GM23248 (cell line): ENCODE data around the gene PTPRN2. TPM values are rescaled to one million over a fixed set of nuclear protein-coding genes. Genes with fewer than 3 reads are reported as not detected.

Experiments
- DNase-seq: peaks from one replicate; pipeline ENCODE4 v3.0.0-alpha.2; 2015
- H2AFZ ChIP-seq: fragments of 200-600 bp; sonication (generic); 2 replicates; pipeline ENCODE4 v1.6.1; 2016; ENCODE audit warnings: antibody characterized with exemption
- H3F3A ChIP-seq: fragments of 200-600 bp; sonication (generic); 2 replicates; pipeline ENCODE4 v1.6.1; 2016; ENCODE audit warnings: mild to moderate bottlenecking, antibody characterized with exemption, mixed run types; ENCODE audit not compliant: insufficient read depth
- H3K27ac ChIP-seq: fragments of 200-600 bp; sonication (generic); 2 replicates; pipeline ENCODE4 v1.5.1; 2016; ENCODE audit warnings: mild to moderate bottlenecking
- H3K27me3 ChIP-seq: fragments of 200-600 bp; sonication (generic); replicated peaks from 2 replicates; pipeline ENCODE4 v1.6.1; 2016; ENCODE audit warnings: mild to moderate bottlenecking; ENCODE audit not compliant: insufficient read depth
- H3K36me3 ChIP-seq: fragments of 200-600 bp; sonication (generic); 2 replicates; pipeline ENCODE4 v1.6.1; 2016; ENCODE audit warnings: low read depth, mild to moderate bottlenecking
- H3K4me1 ChIP-seq: fragments of 200-600 bp; sonication (generic); 2 replicates; pipeline ENCODE4 v1.6.1; 2016; ENCODE audit warnings: mild to moderate bottlenecking; ENCODE audit not compliant: insufficient read depth
- H3K4me2 ChIP-seq: fragments of 200-600 bp; sonication (generic); one replicate; pipeline ENCODE4 v1.6.1; 2016; ENCODE audit warnings: mild to moderate bottlenecking; ENCODE audit not compliant: unreplicated experiment
- H3K4me3 ChIP-seq: fragments of 200-600 bp; sonication (generic); 2 replicates; pipeline ENCODE4 v1.5.1; 2016; ENCODE audit warnings: mild to moderate bottlenecking
- H3K79me2 ChIP-seq: fragments of 200-600 bp; sonication (generic); 2 replicates; pipeline ENCODE4 v1.6.1; 2016; ENCODE audit warnings: mild to moderate bottlenecking; ENCODE audit not compliant: insufficient read depth
- H3K9ac ChIP-seq: fragments of 200-600 bp; sonication (generic); 2 replicates; pipeline ENCODE4 v1.6.1; 2016; ENCODE audit warnings: mild to moderate bottlenecking
- H3K9me2 ChIP-seq: fragments of 200-600 bp; sonication (generic); 2 replicates; pipeline ENCODE4 v1.6.1; 2016; ENCODE audit warnings: mixed run types, mild to moderate bottlenecking, moderate library complexity; ENCODE audit not compliant: insufficient read depth
- H3K9me3 ChIP-seq: fragments of 200-600 bp; sonication (generic); one replicate; pipeline ENCODE4 v1.6.1; 2017; ENCODE audit warnings: low read depth
- H4K20me1 ChIP-seq: fragments of 200-600 bp; sonication (generic); 2 replicates; pipeline ENCODE4 v1.6.0; 2016; ENCODE audit not compliant: insufficient read depth
- EZH2 ChIP-seq: fragments of 200-600 bp; sonication (generic); IDR thresholded peaks from 2 replicates; pipeline ENCODE4 v1.6.1; 2018; ENCODE audit warnings: antibody characterized with exemption, mild to moderate bottlenecking; ENCODE audit not compliant: insufficient read depth, poor library complexity, severe bottlenecking
- EZH2phosphoT487 ChIP-seq: fragments of 200-600 bp; sonication (generic); IDR thresholded peaks from 2 replicates; pipeline ENCODE4 v1.6.1; 2018; ENCODE audit warnings: antibody characterized with exemption, moderate library complexity, mild to moderate bottlenecking, low read depth; ENCODE audit not compliant: insufficient read depth
- WGBS, 2 experiments: methylation state at CpG; one replicate each; pipeline ENCODE4 v1.1.6; 2015 to 2017; ENCODE audit warnings: low lambda C conversion rate in 2 of 2, low coverage in 1 of 2; ENCODE audit errors: missing lambda C conversion rate in 2 of 2; 5-methylcytosine and 5-hydroxymethylcytosine counted together
- in situ Hi-C: fragments of 300-500 bp; cut with MboI; formaldehyde crosslinking; loops from 2 replicates; pipeline ENCODE4 v1.15.0; 2020
- polyA plus RNA-seq: library from polyadenylated mRNA; unstranded; fragments of >200 nt; fragmentation: Nextera tagmentation; extraction: Ambion mirVana; gene quantifications from 2 replicates; pipeline ENCODE4 v1.2.1, GENCODE V29; 2016
- total RNA-seq: library from RNA; depleted of rRNA; stranded (reverse); fragments of >200 nt; shearing (Covaris generic); gene quantifications from 2 replicates; pipeline ENCODE4 v1.2.3, GENCODE V29; 2014

PTPRN2 gene
- total and polyA plus RNA-seq, 2 experiments from 2014 or later = 0.13 TPM; not detected in 1

DNA sequence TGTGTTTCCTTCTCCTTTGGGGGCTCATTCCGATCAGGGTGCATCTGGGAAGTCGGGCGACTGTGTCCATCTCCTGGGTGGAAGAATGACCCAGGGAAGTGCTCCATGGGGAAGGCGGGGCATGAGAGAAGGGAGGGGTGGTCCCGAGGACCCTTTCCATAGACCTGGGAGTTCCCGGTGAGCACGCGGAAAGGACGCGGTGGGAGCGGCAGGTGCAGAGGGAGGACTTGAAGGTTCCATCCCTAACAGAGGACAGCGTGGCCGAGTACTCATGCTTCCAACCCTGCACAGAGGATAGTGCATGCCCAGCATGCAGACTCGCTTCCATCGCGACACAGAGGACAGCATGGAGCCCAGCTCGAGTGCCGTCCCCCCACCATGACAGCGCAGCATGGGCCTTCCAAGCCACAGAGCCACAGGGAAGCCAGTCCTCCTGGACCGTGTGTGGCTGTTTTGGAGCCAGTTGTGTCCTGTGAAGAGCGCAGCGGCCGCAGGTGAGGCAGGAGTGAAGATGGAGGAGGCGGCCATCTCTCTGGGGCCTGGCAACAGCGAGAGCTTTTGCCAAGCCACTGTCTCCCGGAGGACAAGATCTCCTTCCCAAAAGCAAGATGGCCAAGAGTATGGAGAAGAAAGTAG lies 969.4 kb downstream of the PTPRN2 start:
- no peak overlapping the region for H3K4me2 ChIP-seq
- no peaks in the 10 kb centered on the region for H4K20me1 ChIP-seq
- no peaks in the 10 kb centered on the region for H3K4me1 ChIP-seq
- H3K9ac ChIP-seq = no peak overlapping the region
- no peak for TF ChIP-seq EZH2
- no peak for TF ChIP-seq EZH2phosphoT487
- no peaks in the 10 kb centered on the region for H3K79me2 ChIP-seq
- H3K9me3 ChIP-seq = no peaks in the 10 kb centered on the region
- H3F3A ChIP-seq = no peaks in the 10 kb centered on the region
- H3K9me2 ChIP-seq = no peaks in the 10 kb centered on the region
- 62% methylated on average over 23 to 26 of the region's 26 CpGs for WGBS, 2 experiments
- H3K27me3 ChIP-seq = no peaks in the 10 kb centered on the region
- no peak overlapping the region for H2AFZ ChIP-seq
- in situ Hi-C loops = no loop called here
- H3K4me3 ChIP-seq = no peak overlapping the region
- no peak for DNase-seq
- H3K27ac ChIP-seq = no peak overlapping the region
- no peaks in the 10 kb centered on the region for H3K36me3 ChIP-seq

DNA sequence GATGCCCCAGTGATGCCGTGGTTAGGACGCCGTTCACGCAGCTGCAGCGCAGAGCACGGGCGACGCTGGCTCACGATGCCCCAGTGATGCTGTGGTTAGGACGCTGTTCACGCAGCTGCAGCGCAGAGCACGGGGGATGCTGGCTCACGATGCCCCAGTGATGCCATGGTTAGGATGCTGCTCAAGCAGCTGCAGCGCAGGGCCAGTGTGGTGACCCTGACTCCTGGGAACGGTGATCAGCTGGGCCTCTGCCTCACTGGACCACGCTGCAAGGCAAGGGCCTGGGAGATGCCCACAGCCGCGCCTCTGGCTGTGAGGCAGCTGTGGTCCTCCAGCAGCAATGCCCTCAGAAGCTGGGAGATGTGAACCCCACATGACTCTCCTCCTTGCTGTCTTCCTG lies 970.2 kb downstream of the PTPRN2 start:
- no peaks in the 10 kb centered on the region for H3K36me3 ChIP-seq
- in situ Hi-C loops = no loop called here
- no peaks in the 10 kb centered on the region for H3K27me3 ChIP-seq
- H3K4me3 ChIP-seq = no peak overlapping the region
- WGBS, 2 experiments = 51 to 65% methylated on average over 15 to 19 of the region's 19 CpGs
- no peak for DNase-seq
- H3F3A ChIP-seq = no peaks in the 10 kb centered on the region
- no peak overlapping the region for H3K9ac ChIP-seq
- no peak overlapping the region for H3K4me2 ChIP-seq
- no peak for TF ChIP-seq EZH2phosphoT487
- no peaks in the 10 kb centered on the region for H3K9me3 ChIP-seq
- no peaks in the 10 kb centered on the region for H4K20me1 ChIP-seq
- no peaks in the 10 kb centered on the region for H3K79me2 ChIP-seq
- H3K4me1 ChIP-seq = no peaks in the 10 kb centered on the region
- no peak overlapping the region for H2AFZ ChIP-seq
- H3K9me2 ChIP-seq = no peaks in the 10 kb centered on the region
- H3K27ac ChIP-seq = no peak overlapping the region

DNA sequence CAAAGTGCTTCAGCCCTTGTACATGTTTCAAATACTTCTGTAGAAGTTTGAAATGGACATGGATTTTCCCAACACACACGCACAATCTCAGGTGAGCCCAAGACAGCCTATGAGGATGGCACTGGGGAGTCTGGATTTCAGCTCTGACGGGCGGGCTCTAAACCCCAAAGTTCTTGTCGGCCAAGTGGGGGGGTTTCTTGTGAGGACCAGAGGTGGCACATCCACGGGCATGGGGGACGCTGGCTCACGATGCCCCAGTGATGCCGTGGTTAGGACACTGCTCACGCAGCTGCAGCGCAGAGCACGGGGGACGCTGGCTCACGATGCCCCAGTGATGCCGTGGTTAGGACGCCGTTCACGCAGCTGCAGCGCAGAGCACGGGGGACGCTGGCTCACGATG lies 970.7 kb downstream of the PTPRN2 start:
- no peak for DNase-seq

DNA sequence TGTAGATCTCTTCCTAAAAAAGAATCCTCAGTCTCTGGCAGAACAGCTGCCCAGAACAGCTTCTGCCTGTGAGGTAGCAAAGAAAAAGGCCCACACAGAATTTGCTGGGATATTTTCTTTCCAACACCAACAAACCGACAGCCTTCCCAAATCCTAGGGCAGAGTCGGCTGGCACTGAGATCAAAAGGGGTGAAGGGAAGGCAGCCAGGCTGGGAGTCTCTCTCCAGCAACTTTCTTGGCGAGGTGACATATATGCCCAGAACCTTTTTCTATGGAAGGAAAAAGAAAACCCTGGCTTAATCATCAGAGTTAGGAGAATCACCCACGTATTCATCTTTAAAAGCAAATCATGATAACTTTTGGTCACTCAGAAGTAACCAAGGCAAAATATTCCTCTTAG lies 971.2 kb downstream of the PTPRN2 start:
- in situ Hi-C loops = no loop called here
- H2AFZ ChIP-seq = no peak overlapping the region
- no peaks in the 10 kb centered on the region for H3K79me2 ChIP-seq
- TF ChIP-seq EZH2 = no peak
- no peaks in the 10 kb centered on the region for H3K9me3 ChIP-seq
- 7 to 8% methylated on average over 4 of the region's 4 CpGs for WGBS, 2 experiments
- H3K27ac ChIP-seq = no peak overlapping the region
- H3K9ac ChIP-seq = no peak overlapping the region
- no peak overlapping the region for H3K4me3 ChIP-seq
- H4K20me1 ChIP-seq = no peaks in the 10 kb centered on the region
- H3K36me3 ChIP-seq = no peaks in the 10 kb centered on the region
- H3K27me3 ChIP-seq = no peaks in the 10 kb centered on the region
- H3K4me1 ChIP-seq = no peaks in the 10 kb centered on the region
- H3K9me2 ChIP-seq = no peaks in the 10 kb centered on the region
- DNase-seq = no peak
- H3K4me2 ChIP-seq = no peak overlapping the region
- no peaks in the 10 kb centered on the region for H3F3A ChIP-seq

More for the DNA sequence above, 970.7 kb downstream of the PTPRN2 start:
- H3K9me2 ChIP-seq = no peaks in the 10 kb centered on the region
- H3K36me3 ChIP-seq = no peaks in the 10 kb centered on the region
- no peak overlapping the region for H3K4me3 ChIP-seq
- no peak overlapping the region for H3K9ac ChIP-seq
- H3K4me2 ChIP-seq = no peak overlapping the region
- H3K27ac ChIP-seq = no peak overlapping the region
- no peaks in the 10 kb centered on the region for H3F3A ChIP-seq
- no peaks in the 10 kb centered on the region for H3K4me1 ChIP-seq
- TF ChIP-seq EZH2 = no peak
- no peak for TF ChIP-seq EZH2phosphoT487
- in situ Hi-C loops = no loop called here
- no peaks in the 10 kb centered on the region for H3K9me3 ChIP-seq
- no peaks in the 10 kb centered on the region for H4K20me1 ChIP-seq
- no peaks in the 10 kb centered on the region for H3K27me3 ChIP-seq
- WGBS, 2 experiments = 63 to 67% methylated on average over 19 to 21 of the region's 21 CpGs
- H3K79me2 ChIP-seq = no peaks in the 10 kb centered on the region
- no peak overlapping the region for H2AFZ ChIP-seq

DNA sequence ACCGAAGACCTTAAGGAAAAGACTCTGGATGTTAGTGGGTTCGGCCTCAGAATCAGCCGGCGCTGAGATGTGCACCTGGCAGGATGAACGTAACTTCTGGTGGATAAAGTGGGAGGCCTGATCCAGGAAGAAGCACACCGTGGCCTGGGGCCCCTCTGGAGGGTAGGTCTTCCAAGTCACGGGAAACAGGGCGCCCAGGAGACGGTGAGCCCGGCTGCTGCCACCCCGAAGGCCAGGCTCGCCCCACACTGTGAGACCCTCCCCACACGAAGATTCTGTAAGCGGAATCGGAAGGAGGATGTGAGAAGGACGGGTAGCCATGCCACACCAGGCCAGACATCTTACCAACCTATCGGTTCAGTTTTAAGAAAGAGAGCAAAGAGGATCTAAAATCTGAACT lies 971.8 kb downstream of the PTPRN2 start:
- H3K9me3 ChIP-seq = no peaks in the 10 kb centered on the region
- no peak overlapping the region for H2AFZ ChIP-seq
- no peaks in the 10 kb centered on the region for H4K20me1 ChIP-seq
- H3K36me3 ChIP-seq = no peaks in the 10 kb centered on the region
- TF ChIP-seq EZH2phosphoT487 (no peak), EZH2 (no peak)
- no peaks in the 10 kb centered on the region for H3F3A ChIP-seq
- 25 to 36% methylated on average over 15 to 17 of the region's 17 CpGs for WGBS, 2 experiments
- H3K9me2 ChIP-seq = no peaks in the 10 kb centered on the region
- no peaks in the 10 kb centered on the region for H3K27me3 ChIP-seq
- DNase-seq = no peak
- no peak overlapping the region for H3K9ac ChIP-seq
- in situ Hi-C loops = no loop called here
- H3K4me2 ChIP-seq = no peak overlapping the region
- H3K4me3 ChIP-seq = no peak overlapping the region
- no peaks in the 10 kb centered on the region for H3K79me2 ChIP-seq
- H3K4me1 ChIP-seq = no peaks in the 10 kb centered on the region
- H3K27ac ChIP-seq = no peak overlapping the region
